Transverse colon (tissue), 4 donors: ENCODE measurements around the gene PITPNM2.

ENCODE experiments used
- EP300 ChIP-seq: sonication (generic); formaldehyde crosslinking; IDR thresholded peaks from one replicate; pipeline ENCODE4 v1.6.1; 2017; ENCODE audit warnings: antibody characterized with exemption, low read depth
- POLR2A ChIP-seq: fragments of 450-650 bp; IDR thresholded peaks from one replicate; pipeline ENCODE4 v1.6.1; 2016; ENCODE audit warnings: antibody characterized with exemption, mild to moderate bottlenecking, moderate library complexity
- POLR2AphosphoS5 ChIP-seq, 3 donors: sonication (generic); formaldehyde crosslinking; IDR thresholded peaks; one replicate each; pipeline ENCODE4 v1.6.1; 2016; ENCODE audit warnings: antibody characterized with exemption in 3 of 3
- TF ChIP-seq, protein P1 (sequence below), 5 experiments: fragments of 200-600 bp in 3 of 5; fragments of 450-650 bp in 2 of 5; sonication (generic) in 3 of 5; IDR thresholded peaks; 1 replicate in 2 of 5; 2 replicates in 3 of 5; pipeline ENCODE4 v1.5.1; 2016 to 2017; ENCODE audit warnings: antibody characterized with exemption in 5 of 5, inconsistent platforms in 3 of 5, mild to moderate bottlenecking in 2 of 5, moderate library complexity in 1 of 5

DNA sequence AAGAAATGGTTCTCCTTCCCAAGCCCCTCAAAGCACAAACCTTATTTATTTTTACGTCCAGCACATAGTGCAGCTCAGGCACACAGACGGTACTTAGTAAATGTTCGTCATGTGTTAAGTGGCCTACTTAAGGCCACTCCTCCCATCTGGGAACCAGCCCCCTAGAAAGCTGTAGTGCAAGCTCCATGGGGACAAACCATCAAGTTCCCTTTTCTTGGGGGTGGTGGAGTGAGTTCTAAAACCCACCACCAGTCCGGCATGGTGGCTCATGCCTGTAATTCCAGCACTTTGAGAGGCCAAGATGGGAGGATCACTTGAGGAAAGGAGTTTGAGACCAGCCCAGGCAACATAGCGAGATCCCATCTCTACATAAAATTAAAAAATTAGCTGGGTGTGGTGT lies 49.4 kb downstream of the PITPNM2 start:
- TF ChIP-seq POLR2A = no peak
- TF ChIP-seq, protein P1, sequence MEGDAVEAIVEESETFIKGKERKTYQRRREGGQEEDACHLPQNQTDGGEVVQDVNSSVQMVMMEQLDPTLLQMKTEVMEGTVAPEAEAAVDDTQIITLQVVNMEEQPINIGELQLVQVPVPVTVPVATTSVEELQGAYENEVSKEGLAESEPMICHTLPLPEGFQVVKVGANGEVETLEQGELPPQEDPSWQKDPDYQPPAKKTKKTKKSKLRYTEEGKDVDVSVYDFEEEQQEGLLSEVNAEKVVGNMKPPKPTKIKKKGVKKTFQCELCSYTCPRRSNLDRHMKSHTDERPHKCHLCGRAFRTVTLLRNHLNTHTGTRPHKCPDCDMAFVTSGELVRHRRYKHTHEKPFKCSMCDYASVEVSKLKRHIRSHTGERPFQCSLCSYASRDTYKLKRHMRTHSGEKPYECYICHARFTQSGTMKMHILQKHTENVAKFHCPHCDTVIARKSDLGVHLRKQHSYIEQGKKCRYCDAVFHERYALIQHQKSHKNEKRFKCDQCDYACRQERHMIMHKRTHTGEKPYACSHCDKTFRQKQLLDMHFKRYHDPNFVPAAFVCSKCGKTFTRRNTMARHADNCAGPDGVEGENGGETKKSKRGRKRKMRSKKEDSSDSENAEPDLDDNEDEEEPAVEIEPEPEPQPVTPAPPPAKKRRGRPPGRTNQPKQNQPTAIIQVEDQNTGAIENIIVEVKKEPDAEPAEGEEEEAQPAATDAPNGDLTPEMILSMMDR (IDR thresholded peaks at IDR 0.05) = no peak
- TF ChIP-seq EP300 = no peak
- no peak for TF ChIP-seq POLR2AphosphoS5 (IDR thresholded peaks at IDR 0.05)
